ENCODE measurements around the gene SPEF2. TPM values are rescaled to one million over a fixed set of nuclear protein-coding genes. Genes with fewer than 3 reads are reported as not detected.

SPEF2 gene
- total RNA-seq, 1 donor from 2014 or later = 3.7 TPM

- Histone ChIP-seq H3K9me3 (ENCODE audit: control insufficient read depth in 3 of 3, low read length in 3 of 3) (no peaks in the 10 kb centered on the region), H3K4me3 (ENCODE audit: low read length in 3 of 3) (no peak overlapping the region), H3K36me3 (ENCODE audit: control insufficient read depth in 3 of 3, insufficient read depth in 3 of 3, low read length in 3 of 3) (no peaks in the 10 kb centered on the region), H3K27me3 (ENCODE audit: control insufficient read depth in 3 of 3, insufficient read depth in 3 of 3, low read length in 3 of 3) (peaks cover 0 to 5% (median 0%) of the 10 kb centered on the region in 3 donors), H3K9ac (ENCODE audit: low read depth in 1 of 3, low read length in 3 of 3) (no peak overlapping the region), H3K27ac (ENCODE audit: low read depth, low read length) (no peak overlapping the region), H3K4me1 (ENCODE audit: control insufficient read depth in 3 of 3, insufficient read depth in 3 of 3, low read length in 3 of 3) (no peaks in the 10 kb centered on the region)
These were observed 205.9 kb downstream of the SPEF2 start for GRCh38 chr5:35823347-35824098.

- Histone ChIP-seq H3K9me3 (ENCODE audit: control insufficient read depth in 3 of 3, low read length in 3 of 3) (no peaks in the 10 kb centered on the region), H3K36me3 (ENCODE audit: control insufficient read depth in 3 of 3, insufficient read depth in 3 of 3, low read length in 3 of 3) (no peaks in the 10 kb centered on the region), H3K4me1 (ENCODE audit: control insufficient read depth in 3 of 3, insufficient read depth in 3 of 3, low read length in 3 of 3) (no peaks in the 10 kb centered on the region), H3K27me3 (ENCODE audit: control insufficient read depth in 3 of 3, insufficient read depth in 3 of 3, low read length in 3 of 3) (peaks cover 0 to 5% (median 0%) of the 10 kb centered on the region in 3 donors), H3K4me3 (ENCODE audit: low read length in 3 of 3) (no peak overlapping the region), H3K9ac (ENCODE audit: low read depth in 1 of 3, low read length in 3 of 3) (no peak overlapping the region), H3K27ac (ENCODE audit: low read depth, low read length) (no peak overlapping the region)
These were observed 208.4 kb downstream of the SPEF2 start for GRCh38 chr5:35826056-35826455.

GRCh38 chr5:35826554-35826953, 208.9 kb downstream of the SPEF2 start:
- no peaks in the 10 kb centered on the region for H3K36me3 ChIP-seq (ENCODE audit: control insufficient read depth in 3 of 3, insufficient read depth in 3 of 3, low read length in 3 of 3)
- no peak overlapping the region for H3K9ac ChIP-seq (ENCODE audit: low read depth in 1 of 3, low read length in 3 of 3)
- H3K4me3 ChIP-seq (ENCODE audit: low read length in 3 of 3) = no peak overlapping the region
- no peaks in the 10 kb centered on the region for H3K9me3 ChIP-seq (ENCODE audit: control insufficient read depth in 3 of 3, low read length in 3 of 3)
- no peak overlapping the region for H3K27ac ChIP-seq (ENCODE audit: low read depth, low read length)
- H3K4me1 ChIP-seq (ENCODE audit: control insufficient read depth in 3 of 3, insufficient read depth in 3 of 3, low read length in 3 of 3) = no peaks in the 10 kb centered on the region
- peaks cover 0 to 5% (median 0%) of the 10 kb centered on the region in 3 donors for H3K27me3 ChIP-seq (ENCODE audit: control insufficient read depth in 3 of 3, insufficient read depth in 3 of 3, low read length in 3 of 3)

GRCh38 chr5:35828082-35828598, 210.5 kb downstream of the SPEF2 start:
- no peaks in the 10 kb centered on the region for H3K4me1 ChIP-seq (ENCODE audit: control insufficient read depth in 3 of 3, insufficient read depth in 3 of 3, low read length in 3 of 3)

DNA sequence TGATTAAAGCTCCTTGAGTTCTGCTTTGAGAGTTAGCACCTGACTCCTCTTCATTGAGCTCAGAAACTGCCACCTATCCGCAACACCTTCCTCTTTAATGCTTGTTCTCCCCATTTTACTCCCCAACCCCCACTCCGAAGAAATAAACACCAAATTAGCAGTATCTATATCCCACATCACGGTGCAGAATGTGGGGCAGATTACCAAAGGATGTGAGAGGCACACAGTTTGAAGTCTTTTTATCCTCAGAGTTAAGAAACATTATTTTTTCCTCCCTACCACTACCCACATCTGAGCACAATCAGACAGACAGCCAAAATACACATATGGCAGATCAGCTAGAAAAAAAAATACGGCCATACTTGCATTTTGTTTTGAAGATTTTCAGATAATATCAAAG, 212.9 kb downstream of the SPEF2 start:
- Histone ChIP-seq H3K36me3 (ENCODE audit: control insufficient read depth in 3 of 3, insufficient read depth in 3 of 3, low read length in 3 of 3) (no peaks in the 10 kb centered on the region), H3K9ac (ENCODE audit: low read depth in 1 of 3, low read length in 3 of 3) (no peak overlapping the region), H3K9me3 (ENCODE audit: control insufficient read depth in 3 of 3, low read length in 3 of 3) (no peaks in the 10 kb centered on the region), H3K4me3 (ENCODE audit: low read length in 3 of 3) (no peak overlapping the region), H3K27me3 (ENCODE audit: control insufficient read depth in 3 of 3, insufficient read depth in 3 of 3, low read length in 3 of 3) (peaks cover 0 to 5% (median 0%) of the 10 kb centered on the region in 3 donors), H3K4me1 (ENCODE audit: control insufficient read depth in 3 of 3, insufficient read depth in 3 of 3, low read length in 3 of 3) (no peaks in the 10 kb centered on the region), H3K27ac (ENCODE audit: low read depth, low read length) (no peak overlapping the region)

More at GRCh38 chr5:35828082-35828598, 210.5 kb downstream of the SPEF2 start:
- Histone ChIP-seq H3K27ac (ENCODE audit: low read depth, low read length) (no peak overlapping the region), H3K36me3 (ENCODE audit: control insufficient read depth in 3 of 3, insufficient read depth in 3 of 3, low read length in 3 of 3) (no peaks in the 10 kb centered on the region), H3K27me3 (ENCODE audit: control insufficient read depth in 3 of 3, insufficient read depth in 3 of 3, low read length in 3 of 3) (peaks cover 0 to 5% (median 0%) of the 10 kb centered on the region in 3 donors), H3K9me3 (ENCODE audit: control insufficient read depth in 3 of 3, low read length in 3 of 3) (no peaks in the 10 kb centered on the region), H3K9ac (ENCODE audit: low read depth in 1 of 3, low read length in 3 of 3) (no peak overlapping the region), H3K4me3 (ENCODE audit: low read length in 3 of 3) (no peak overlapping the region)

GRCh38 chr5:35832762-35833161, 215.1 kb downstream of the SPEF2 start:
- no peak overlapping the region for H3K9ac ChIP-seq (ENCODE audit: low read depth in 1 of 3, low read length in 3 of 3)
- no peaks in the 10 kb centered on the region for H3K27me3 ChIP-seq (ENCODE audit: control insufficient read depth in 3 of 3, insufficient read depth in 3 of 3, low read length in 3 of 3)
- H3K27ac ChIP-seq (ENCODE audit: low read depth, low read length) = no peak overlapping the region
- H3K9me3 ChIP-seq (ENCODE audit: control insufficient read depth in 3 of 3, low read length in 3 of 3) = no peaks in the 10 kb centered on the region
- no peak overlapping the region for H3K4me3 ChIP-seq (ENCODE audit: low read length in 3 of 3)
- no peaks in the 10 kb centered on the region for H3K36me3 ChIP-seq (ENCODE audit: control insufficient read depth in 3 of 3, insufficient read depth in 3 of 3, low read length in 3 of 3)
- no peaks in the 10 kb centered on the region for H3K4me1 ChIP-seq (ENCODE audit: control insufficient read depth in 3 of 3, insufficient read depth in 3 of 3, low read length in 3 of 3)

DNA sequence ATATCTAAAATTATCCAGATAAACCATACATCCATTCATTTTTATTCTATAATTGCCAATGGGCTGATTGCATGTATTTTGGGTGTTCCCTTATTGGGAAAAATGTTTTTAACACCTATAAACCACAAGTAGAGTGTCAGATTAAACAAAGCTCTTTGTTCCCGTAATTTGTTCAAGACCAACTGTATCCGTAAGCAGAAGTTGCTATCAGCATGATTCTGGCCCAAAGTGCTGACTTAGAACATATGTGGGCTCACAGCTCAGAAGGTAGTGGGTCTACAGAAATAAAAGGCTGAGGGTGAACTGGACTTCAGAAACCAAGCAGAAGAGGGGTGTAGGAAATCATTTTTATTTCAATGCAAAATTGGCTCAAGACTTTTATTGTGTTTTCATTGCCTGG, 215.6 kb downstream of the SPEF2 start:
- no peak overlapping the region for H3K4me3 ChIP-seq (ENCODE audit: low read length in 3 of 3)
- no peak overlapping the region for H3K27ac ChIP-seq (ENCODE audit: low read depth, low read length)
- H3K9me3 ChIP-seq (ENCODE audit: control insufficient read depth in 3 of 3, low read length in 3 of 3) = no peaks in the 10 kb centered on the region
- no peak overlapping the region for H3K9ac ChIP-seq (ENCODE audit: low read depth in 1 of 3, low read length in 3 of 3)
- H3K4me1 ChIP-seq (ENCODE audit: control insufficient read depth in 3 of 3, insufficient read depth in 3 of 3, low read length in 3 of 3) = no peaks in the 10 kb centered on the region
- H3K36me3 ChIP-seq (ENCODE audit: control insufficient read depth in 3 of 3, insufficient read depth in 3 of 3, low read length in 3 of 3) = no peaks in the 10 kb centered on the region
- H3K27me3 ChIP-seq (ENCODE audit: control insufficient read depth in 3 of 3, insufficient read depth in 3 of 3, low read length in 3 of 3) = no peaks in the 10 kb centered on the region

- H3K9ac ChIP-seq (ENCODE audit: low read depth in 1 of 3, low read length in 3 of 3) = no peak overlapping the region
These were observed 218.4 kb downstream of the SPEF2 start for GRCh38 chr5:35835796-35836742.

DNA sequence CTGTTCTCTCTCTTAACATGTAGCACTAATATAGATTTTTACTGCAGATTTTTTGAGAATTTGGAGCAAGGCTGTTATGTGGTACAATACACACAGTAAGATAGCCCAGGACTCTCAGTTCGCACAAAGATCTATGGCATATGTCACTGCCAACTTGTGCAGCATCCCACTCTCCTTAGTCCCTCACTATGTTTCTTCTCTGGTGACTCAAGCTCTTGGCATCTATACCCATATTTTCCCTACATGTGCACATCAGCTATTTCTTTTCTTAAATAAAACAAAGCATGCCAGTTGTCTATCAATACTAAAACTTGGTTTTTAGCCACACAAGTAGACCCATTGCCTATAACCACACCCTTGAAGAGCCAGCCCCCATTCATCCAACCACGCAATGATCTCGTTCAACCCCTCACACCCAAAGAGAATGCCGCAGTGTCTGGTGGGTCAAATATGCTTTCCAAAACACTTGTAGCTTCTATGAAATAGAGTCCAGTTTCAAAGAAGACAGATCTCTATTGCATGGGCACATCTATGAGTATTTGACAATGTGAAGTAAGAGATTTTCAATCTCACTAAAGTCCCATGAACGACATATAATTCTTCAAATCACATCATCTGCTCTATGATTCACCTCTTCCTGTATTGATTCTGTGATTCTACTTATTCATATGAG, 220.8 kb downstream of the SPEF2 start:
- Histone ChIP-seq H3K4me1 (ENCODE audit: control insufficient read depth in 3 of 3, insufficient read depth in 3 of 3, low read length in 3 of 3) (no peaks in the 10 kb centered on the region), H3K9ac (ENCODE audit: low read depth in 1 of 3, low read length in 3 of 3) (no peak overlapping the region), H3K9me3 (ENCODE audit: control insufficient read depth in 3 of 3, low read length in 3 of 3) (no peaks in the 10 kb centered on the region), H3K27me3 (ENCODE audit: control insufficient read depth in 3 of 3, insufficient read depth in 3 of 3, low read length in 3 of 3) (no peaks in the 10 kb centered on the region), H3K27ac (ENCODE audit: low read depth, low read length) (no peak overlapping the region), H3K4me3 (ENCODE audit: low read length in 3 of 3) (no peak overlapping the region), H3K36me3 (ENCODE audit: control insufficient read depth in 3 of 3, insufficient read depth in 3 of 3, low read length in 3 of 3) (no peaks in the 10 kb centered on the region)

More at GRCh38 chr5:35835796-35836742, 218.4 kb downstream of the SPEF2 start:
- Histone ChIP-seq H3K27ac (ENCODE audit: low read depth, low read length) (no peak overlapping the region), H3K27me3 (ENCODE audit: control insufficient read depth in 3 of 3, insufficient read depth in 3 of 3, low read length in 3 of 3) (no peaks in the 10 kb centered on the region), H3K4me1 (ENCODE audit: control insufficient read depth in 3 of 3, insufficient read depth in 3 of 3, low read length in 3 of 3) (no peaks in the 10 kb centered on the region), H3K4me3 (ENCODE audit: low read length in 3 of 3) (no peak overlapping the region), H3K36me3 (ENCODE audit: control insufficient read depth in 3 of 3, insufficient read depth in 3 of 3, low read length in 3 of 3) (no peaks in the 10 kb centered on the region), H3K9me3 (ENCODE audit: control insufficient read depth in 3 of 3, low read length in 3 of 3) (no peaks in the 10 kb centered on the region)
